ENCODE data around the gene OR52E4.

The OR52E4 gene

GRCh38 chr11:5878564-5878963, 1.9 kb upstream of the OR52E4 start:
- H3K27me3 ChIP-seq (ENCODE audit: insufficient read depth, poor library complexity, severe bottlenecking): peaks cover 3% of the 10 kb centered on the region
- DNase-seq (ENCODE audit: low spot score): no peak

GRCh38 chr11:5881756-5882155, 1.3 kb downstream of the OR52E4 start:
- no peaks in the 10 kb centered on the region for H3K4me1 ChIP-seq (ENCODE audit: insufficient read depth, poor library complexity, severe bottlenecking)
- no peak for ATAC-seq (ENCODE audit: low read depth)
- H3K9me3 ChIP-seq (ENCODE audit: severe bottlenecking): no peaks in the 10 kb centered on the region
- H3K27me3 ChIP-seq (ENCODE audit: insufficient read depth, poor library complexity, severe bottlenecking): peaks cover 3% of the 10 kb centered on the region
- TF ChIP-seq CTCF (IDR thresholded peaks at IDR 0.05; ENCODE audit: poor library complexity, severe bottlenecking): no peak
- no peak for DNase-seq (ENCODE audit: low spot score)
- no peak overlapping the region for H3K27ac ChIP-seq (ENCODE audit: poor library complexity, severe bottlenecking)
- H3K36me3 ChIP-seq (ENCODE audit: low read depth): no peaks in the 10 kb centered on the region
- no peak overlapping the region for H3K4me3 ChIP-seq (ENCODE audit: severe bottlenecking)

More at GRCh38 chr11:5878564-5878963, 1.9 kb upstream of the OR52E4 start:
- H3K36me3 ChIP-seq (ENCODE audit: low read depth): no peaks in the 10 kb centered on the region
- H3K9me3 ChIP-seq (ENCODE audit: severe bottlenecking): no peaks in the 10 kb centered on the region
- H3K4me1 ChIP-seq (ENCODE audit: insufficient read depth, poor library complexity, severe bottlenecking): no peaks in the 10 kb centered on the region
- ATAC-seq (ENCODE audit: low read depth): no peak
- TF ChIP-seq CTCF (IDR thresholded peaks at IDR 0.05; ENCODE audit: poor library complexity, severe bottlenecking): no peak
- H3K27ac ChIP-seq (ENCODE audit: poor library complexity, severe bottlenecking): no peak overlapping the region
- H3K4me3 ChIP-seq (ENCODE audit: severe bottlenecking): no peak overlapping the region

- no peaks in the 10 kb centered on the region for H3K4me1 ChIP-seq (ENCODE audit: insufficient read depth, poor library complexity, severe bottlenecking)
- H3K4me3 ChIP-seq (ENCODE audit: severe bottlenecking): no peak overlapping the region
- H3K36me3 ChIP-seq (ENCODE audit: low read depth): no peaks in the 10 kb centered on the region
- no peaks in the 10 kb centered on the region for H3K9me3 ChIP-seq (ENCODE audit: severe bottlenecking)
- H3K27me3 ChIP-seq (ENCODE audit: insufficient read depth, poor library complexity, severe bottlenecking): no peaks in the 10 kb centered on the region
- ATAC-seq (ENCODE audit: low read depth) (no peak), DNase-seq (ENCODE audit: low spot score) (no peak)
- no peak for TF ChIP-seq CTCF (IDR thresholded peaks at IDR 0.05; ENCODE audit: poor library complexity, severe bottlenecking)
- H3K27ac ChIP-seq (ENCODE audit: poor library complexity, severe bottlenecking): no peak overlapping the region
Observed at GRCh38 chr11:5887172-5887571, 6.7 kb downstream of the OR52E4 start.

- H3K4me1 ChIP-seq (ENCODE audit: insufficient read depth, poor library complexity, severe bottlenecking): no peaks in the 10 kb centered on the region
- H3K4me3 ChIP-seq (ENCODE audit: severe bottlenecking): no peak overlapping the region
- no peaks in the 10 kb centered on the region for H3K9me3 ChIP-seq (ENCODE audit: severe bottlenecking)
- no peaks in the 10 kb centered on the region for H3K27me3 ChIP-seq (ENCODE audit: insufficient read depth, poor library complexity, severe bottlenecking)
- ATAC-seq (ENCODE audit: low read depth) (no peak), DNase-seq (ENCODE audit: low spot score) (no peak)
- H3K27ac ChIP-seq (ENCODE audit: poor library complexity, severe bottlenecking): no peak overlapping the region
- no peaks in the 10 kb centered on the region for H3K36me3 ChIP-seq (ENCODE audit: low read depth)
- TF ChIP-seq CTCF (IDR thresholded peaks at IDR 0.05; ENCODE audit: poor library complexity, severe bottlenecking): no peak
Observed at GRCh38 chr11:5887661-5888060, 7.2 kb downstream of the OR52E4 start.

GRCh38 chr11:5891216-5891800, 10.9 kb downstream of the OR52E4 start:
- no peaks in the 10 kb centered on the region for H3K36me3 ChIP-seq (ENCODE audit: low read depth)
- peak; percentile 74 for TF ChIP-seq CTCF (IDR thresholded peaks at IDR 0.05; ENCODE audit: poor library complexity, severe bottlenecking)
- no peak overlapping the region for H3K4me3 ChIP-seq (ENCODE audit: severe bottlenecking)
- ATAC-seq (ENCODE audit: low read depth) (no peak), DNase-seq (ENCODE audit: low spot score) (no peak)
- no peaks in the 10 kb centered on the region for H3K9me3 ChIP-seq (ENCODE audit: severe bottlenecking)
- H3K4me1 ChIP-seq (ENCODE audit: insufficient read depth, poor library complexity, severe bottlenecking): no peaks in the 10 kb centered on the region
- H3K27ac ChIP-seq (ENCODE audit: poor library complexity, severe bottlenecking): no peak overlapping the region
- no peaks in the 10 kb centered on the region for H3K27me3 ChIP-seq (ENCODE audit: insufficient read depth, poor library complexity, severe bottlenecking)

Measured in RWPE2 (cell line).